WERI-Rb-1 (cell line): ENCODE measurements around the gene RGS2.

Experiments
- DNase-seq: peaks from one replicate; pipeline ENCODE4 v3.0.0-alpha.2; 2020
- H3K27ac ChIP-seq: fragments of 250-450 bp; sonication (Bioruptor Pico); 2 replicates; pipeline ENCODE4 v1.5.1; 2020; ENCODE audit warnings: mild to moderate bottlenecking, moderate library complexity
- H3K27me3 ChIP-seq: fragments of 250-450 bp; sonication (Bioruptor Pico); 2 replicates; pipeline ENCODE4 v1.5.1; 2021; ENCODE audit warnings: mild to moderate bottlenecking, low read depth, moderate library complexity; ENCODE audit not compliant: insufficient read depth, severe bottlenecking
- H3K36me3 ChIP-seq: fragments of 250-450 bp; sonication (Bioruptor Pico); 2 replicates; pipeline ENCODE4 v1.5.1; 2020; ENCODE audit warnings: mild to moderate bottlenecking, moderate library complexity
- H3K4me3 ChIP-seq: 2 replicates; pipeline ENCODE4 v1.5.1; 2011; ENCODE audit warnings: low read depth, mild to moderate bottlenecking, control low read depth, low read length
- H3K9me3 ChIP-seq: fragments of 250-450 bp; sonication (Bioruptor Pico); 2 replicates; pipeline ENCODE4 v1.5.1; 2021; ENCODE audit warnings: mild to moderate bottlenecking, moderate library complexity; ENCODE audit not compliant: severe bottlenecking
- CTCF ChIP-seq: IDR thresholded peaks from 2 replicates; pipeline ENCODE4 v1.5.1; 2011; ENCODE audit warnings: low read depth, mild to moderate bottlenecking, control low read depth, inconsistent platforms, low read length

The RGS2 gene

GRCh38 chr1:192776206-192776605 is 32.6 kb upstream of the RGS2 start:
- Histone ChIP-seq H3K27me3 (no peaks in the 10 kb centered on the region), H3K27ac (no peak overlapping the region), H3K4me3 (no peak overlapping the region), H3K9me3 (no peaks in the 10 kb centered on the region), H3K36me3 (no peaks in the 10 kb centered on the region)
- no peak for DNase-seq
- TF ChIP-seq CTCF = no peak

GRCh38 chr1:192776998-192777397 is 31.8 kb upstream of the RGS2 start:
- Histone ChIP-seq H3K36me3 (no peaks in the 10 kb centered on the region), H3K9me3 (no peaks in the 10 kb centered on the region), H3K4me3 (no peak overlapping the region), H3K27me3 (no peaks in the 10 kb centered on the region), H3K27ac (no peak overlapping the region)
- no peak for DNase-seq
- no peak for TF ChIP-seq CTCF

GRCh38 chr1:192783791-192784190 is 25.0 kb upstream of the RGS2 start:
- no peak for TF ChIP-seq CTCF
- no peaks in the 10 kb centered on the region for H3K27me3 ChIP-seq
- H3K27ac ChIP-seq = no peak overlapping the region
- no peaks in the 10 kb centered on the region for H3K36me3 ChIP-seq
- no peak overlapping the region for H3K4me3 ChIP-seq
- H3K9me3 ChIP-seq = no peaks in the 10 kb centered on the region
- no peak for DNase-seq

GRCh38 chr1:192784397-192784796 is 24.4 kb upstream of the RGS2 start:
- H3K36me3 ChIP-seq = no peaks in the 10 kb centered on the region
- no peaks in the 10 kb centered on the region for H3K27me3 ChIP-seq
- no peak overlapping the region for H3K27ac ChIP-seq
- H3K9me3 ChIP-seq = no peaks in the 10 kb centered on the region
- no peak for DNase-seq
- H3K4me3 ChIP-seq = no peak overlapping the region
- no peak for TF ChIP-seq CTCF

GRCh38 chr1:192786576-192786975 is 22.3 kb upstream of the RGS2 start:
- Histone ChIP-seq H3K36me3 (no peaks in the 10 kb centered on the region), H3K27me3 (no peaks in the 10 kb centered on the region), H3K27ac (no peak overlapping the region), H3K4me3 (no peak overlapping the region), H3K9me3 (no peaks in the 10 kb centered on the region)
- DNase-seq = no peak
- no peak for TF ChIP-seq CTCF

GRCh38 chr1:192787914-192788585 is 20.8 kb upstream of the RGS2 start:
- no peak overlapping the region for H3K27ac ChIP-seq
- no peak for DNase-seq
- H3K36me3 ChIP-seq = no peaks in the 10 kb centered on the region
- no peaks in the 10 kb centered on the region for H3K9me3 ChIP-seq
- H3K4me3 ChIP-seq = no peak overlapping the region
- H3K27me3 ChIP-seq = no peaks in the 10 kb centered on the region
- no peak for TF ChIP-seq CTCF
